ENCODE data around the gene COL16A1.

DNA sequence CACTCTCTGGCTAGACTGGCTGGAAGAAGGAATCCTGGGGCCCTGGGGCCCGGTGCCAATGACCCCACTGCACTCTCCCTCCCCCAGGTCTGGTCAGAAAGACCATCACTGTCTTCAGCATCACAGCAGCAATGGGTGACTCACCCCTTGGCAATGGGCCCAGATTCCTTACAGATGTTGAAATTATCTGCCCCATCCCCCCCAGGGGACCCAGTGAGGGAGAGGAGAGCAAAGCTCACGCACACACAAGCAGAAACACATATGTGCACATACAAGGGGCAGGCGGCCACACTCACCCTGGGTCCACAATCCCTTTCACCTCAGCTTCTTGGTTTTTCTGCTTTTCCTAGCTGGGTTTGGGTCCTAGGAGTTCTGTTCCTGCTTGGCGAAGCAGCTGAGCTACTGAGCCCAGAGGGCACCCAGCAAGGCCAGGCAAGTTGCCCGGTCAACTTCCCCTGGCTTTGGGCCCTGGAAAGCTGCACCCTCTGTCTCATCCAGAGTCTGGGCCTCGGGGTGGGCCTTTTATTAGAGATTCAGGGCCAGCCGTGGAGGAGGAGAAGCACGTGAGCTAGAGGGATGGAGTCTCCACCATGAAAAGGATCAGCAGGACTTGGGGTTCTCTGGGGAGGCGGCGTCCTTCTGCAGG lies 2.6 kb downstream of the COL16A1 start:
- TF ChIP-seq EP300 (IDR thresholded peaks at IDR 0.05) (peak in 1 of 2 donors; percentile 95), POLR2A (IDR thresholded peaks at IDR 0.05) (no peak)

Data from tibial nerve (tissue), 3 donors.